Vagina (tissue), 2 donors: ENCODE results near the gene ALDH2.

Experiments
- POLR2A ChIP-seq, 2 donors: fragments of 450-650 bp; IDR thresholded peaks; one replicate each; pipeline ENCODE4 v1.6.1; 2017; ENCODE audit warnings: antibody characterized with exemption in 2 of 2, mild to moderate bottlenecking in 2 of 2, moderate library complexity in 2 of 2
- POLR2AphosphoS5 ChIP-seq, 2 donors: sonication (generic); formaldehyde crosslinking; IDR thresholded peaks; one replicate each; pipeline ENCODE4 v1.9.0; 2017; ENCODE audit warnings: antibody characterized with exemption in 2 of 2, mild to moderate bottlenecking in 2 of 2, low read depth in 1 of 2; ENCODE audit not compliant: insufficient read depth in 1 of 2
- TF ChIP-seq, protein P1 (sequence below), 3 experiments: fragments of 450-650 bp in 2 of 3; fragments of 200-600 bp in 1 of 3; sonication (generic) in 1 of 3; IDR thresholded peaks; one replicate each; pipeline ENCODE4 v1.5.1; 2017 to 2019; ENCODE audit warnings: antibody characterized with exemption in 3 of 3, mild to moderate bottlenecking in 2 of 3, moderate library complexity in 2 of 3

- TF ChIP-seq POLR2AphosphoS5 (IDR thresholded peaks at IDR 0.05; ENCODE audit: insufficient read depth in 1 of 2, low read depth in 1 of 2), result no peak
- TF ChIP-seq, protein P1, sequence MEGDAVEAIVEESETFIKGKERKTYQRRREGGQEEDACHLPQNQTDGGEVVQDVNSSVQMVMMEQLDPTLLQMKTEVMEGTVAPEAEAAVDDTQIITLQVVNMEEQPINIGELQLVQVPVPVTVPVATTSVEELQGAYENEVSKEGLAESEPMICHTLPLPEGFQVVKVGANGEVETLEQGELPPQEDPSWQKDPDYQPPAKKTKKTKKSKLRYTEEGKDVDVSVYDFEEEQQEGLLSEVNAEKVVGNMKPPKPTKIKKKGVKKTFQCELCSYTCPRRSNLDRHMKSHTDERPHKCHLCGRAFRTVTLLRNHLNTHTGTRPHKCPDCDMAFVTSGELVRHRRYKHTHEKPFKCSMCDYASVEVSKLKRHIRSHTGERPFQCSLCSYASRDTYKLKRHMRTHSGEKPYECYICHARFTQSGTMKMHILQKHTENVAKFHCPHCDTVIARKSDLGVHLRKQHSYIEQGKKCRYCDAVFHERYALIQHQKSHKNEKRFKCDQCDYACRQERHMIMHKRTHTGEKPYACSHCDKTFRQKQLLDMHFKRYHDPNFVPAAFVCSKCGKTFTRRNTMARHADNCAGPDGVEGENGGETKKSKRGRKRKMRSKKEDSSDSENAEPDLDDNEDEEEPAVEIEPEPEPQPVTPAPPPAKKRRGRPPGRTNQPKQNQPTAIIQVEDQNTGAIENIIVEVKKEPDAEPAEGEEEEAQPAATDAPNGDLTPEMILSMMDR (IDR thresholded peaks at IDR 0.05), result no peak
- no peak for TF ChIP-seq POLR2A (IDR thresholded peaks at IDR 0.05)
Measured at GRCh38 chr12:111748151-111748672, 18.5 kb upstream of the ALDH2 start.
